HL-60 (cell line): ENCODE measurements around the gene PTGDS.

Experiments
- DNase-seq, 2 experiments: peaks; one replicate each; pipeline ENCODE4 v3.0.0-alpha.2; 2010 to 2020; ENCODE audit warnings: low read depth in 1 of 2, low spot score in 1 of 2
- H3K27ac ChIP-seq: fragments of 250-450 bp; sonication (Bioruptor Pico); replicated peaks from 2 replicates; pipeline ENCODE4 v1.5.1; 2020; ENCODE audit warnings: mild to moderate bottlenecking, moderate library complexity
- H3K27me3 ChIP-seq: fragments of 250-450 bp; sonication (Bioruptor Pico); 2 replicates; pipeline ENCODE4 v1.5.1; 2021; ENCODE audit warnings: mild to moderate bottlenecking, moderate library complexity; ENCODE audit not compliant: insufficient read depth, poor library complexity, severe bottlenecking
- H3K4me3 ChIP-seq: replicated peaks from 2 replicates; pipeline ENCODE4 v1.5.1; 2011; ENCODE audit warnings: mild to moderate bottlenecking, control low read depth, low read length; ENCODE audit not compliant: insufficient read depth
- CTCF ChIP-seq: IDR thresholded peaks from one replicate; pipeline ENCODE4 v1.5.1; 2011; ENCODE audit warnings: low read length, control low read depth, inconsistent platforms; ENCODE audit not compliant: insufficient read depth
- GABPA ChIP-seq: IDR thresholded peaks from 2 replicates; pipeline ENCODE4 v1.6.1; 2012; ENCODE audit warnings: low read depth
- POLR2AphosphoS5 ChIP-seq: IDR thresholded peaks from 2 replicates; pipeline ENCODE4 v1.6.1; 2012; ENCODE audit warnings: low read depth
- REST ChIP-seq: IDR thresholded peaks from 2 replicates; pipeline ENCODE4 v1.6.1; 2012; ENCODE audit warnings: low read depth; ENCODE audit not compliant: insufficient replicate concordance
- SPI1 ChIP-seq: IDR thresholded peaks from 2 replicates; pipeline ENCODE4 v1.6.1; 2012; ENCODE audit warnings: low read depth, mild to moderate bottlenecking, borderline replicate concordance

Gene PTGDS

GRCh38 chr9:136964171-136964689 is 13.1 kb upstream of the PTGDS start:
- DNase-seq, result no peak
- H3K4me3 ChIP-seq, result no peak overlapping the region
- no peak overlapping the region for H3K27ac ChIP-seq
- TF ChIP-seq SPI1, result no peak
- TF ChIP-seq REST, result no peak
- no peak for TF ChIP-seq GABPA
- no peak for TF ChIP-seq CTCF
- no peak for TF ChIP-seq POLR2AphosphoS5
- no peaks in the 10 kb centered on the region for H3K27me3 ChIP-seq

GRCh38 chr9:136964833-136965422 is 12.4 kb upstream of the PTGDS start:
- no peak for DNase-seq
- no peak overlapping the region for H3K27ac ChIP-seq
- TF ChIP-seq GABPA (no peak), SPI1 (no peak), CTCF (no peak), POLR2AphosphoS5 (no peak), REST (no peak)
- H3K4me3 ChIP-seq, result no peak overlapping the region
- no peaks in the 10 kb centered on the region for H3K27me3 ChIP-seq

GRCh38 chr9:136965771-136966484 is 11.4 kb upstream of the PTGDS start:
- Histone ChIP-seq H3K27ac (no peak overlapping the region), H3K27me3 (no peaks in the 10 kb centered on the region), H3K4me3 (no peak overlapping the region)
- TF ChIP-seq CTCF, result no peak
- TF ChIP-seq SPI1, result no peak
- no peak for TF ChIP-seq GABPA
- no peak for TF ChIP-seq REST
- no peak for TF ChIP-seq POLR2AphosphoS5
- no peak for DNase-seq
